IMR-90 (cell line): ENCODE results near the gene SVIP. TPM values are rescaled to one million over a fixed set of nuclear protein-coding genes. Genes with fewer than 3 reads are reported as not detected.

ENCODE experiments used
- ATAC-seq: fragments of 200-7000 bp; cut with Tn5 transposase; 2 replicates; pipeline ENCODE4 v1.9.1; 2020; ENCODE audit warnings: low read depth, mild to moderate bottlenecking, moderate library complexity
- BruUV-seq: library from RNA; stranded (reverse); fragments of 400-500 nt; replicated peaks from 2 replicates; lab custom pipeline; 2021; lab: Mats Ljungman, UMichigan
- CTCF ChIA-PET: fragments of 300-600 bp; formaldehyde crosslinking; extraction: SDS; loops from one replicate; lab custom pipeline; 2021; ENCODE audit warnings: antibody characterized with exemption; lab: Yijun Ruan, JAX
- POLR2A ChIA-PET: fragments of 300-600 bp; sonication (Branson Sonifier 250); formaldehyde crosslinking; loops from one replicate; lab custom pipeline; 2022; ENCODE audit warnings: antibody characterized with exemption; ENCODE audit not compliant: unreplicated experiment; lab: Charles Lee
- DNase-seq: peaks from one replicate; pipeline ENCODE4 v3.0.0; 2013
- H2AFZ ChIP-seq: replicated peaks from 2 replicates; pipeline ENCODE3; 2013; ENCODE audit warnings: low read length, mild to moderate bottlenecking; ENCODE audit not compliant: poor library complexity
- H2AK5ac ChIP-seq: 2 replicates; pipeline ENCODE4 v1.6.1; 2013; ENCODE audit warnings: low read depth, low read length, inconsistent platforms
- H2AK9ac ChIP-seq: replicated peaks from 2 replicates; pipeline ENCODE3; 2013; ENCODE audit warnings: mild to moderate bottlenecking, low read depth, low read length, moderate library complexity; ENCODE audit not compliant: poor library complexity
- H2BK120ac ChIP-seq: 2 replicates; pipeline ENCODE4 v1.6.1; 2013; ENCODE audit warnings: low read depth, low read length, inconsistent platforms
- H2BK15ac ChIP-seq: 3 replicates; pipeline ENCODE4 v1.6.1; 2013; ENCODE audit warnings: low read depth, low read length, inconsistent platforms
- H2BK20ac ChIP-seq: 2 replicates; pipeline ENCODE4 v1.6.1; 2013; ENCODE audit warnings: low read depth, mild to moderate bottlenecking, inconsistent platforms, low read length, moderate library complexity
- H2BK5ac ChIP-seq: 2 replicates; pipeline ENCODE4 v1.6.1; 2013; ENCODE audit warnings: mild to moderate bottlenecking, low read depth, low read length, inconsistent platforms; ENCODE audit not compliant: poor library complexity, severe bottlenecking
- H3K14ac ChIP-seq: replicated peaks from 2 replicates; pipeline ENCODE4 v1.6.1; 2013; ENCODE audit warnings: low read depth, low read length, inconsistent platforms
- H3K18ac ChIP-seq: 2 replicates; pipeline ENCODE4 v1.6.1; 2013; ENCODE audit warnings: low read depth, low read length, control low read depth
- H3K23ac ChIP-seq: 2 replicates; pipeline ENCODE4 v1.6.1; 2013; ENCODE audit warnings: low read depth, low read length, inconsistent platforms
- H3K27ac ChIP-seq: 2 replicates; pipeline ENCODE4 v1.5.1; 2013; ENCODE audit warnings: mild to moderate bottlenecking, control low read depth, low read length; ENCODE audit not compliant: insufficient read depth
- H3K27me3 ChIP-seq: 2 replicates; pipeline ENCODE4 v1.6.1; 2013; ENCODE audit warnings: low read length; ENCODE audit not compliant: control insufficient read depth, insufficient read depth
- H3K36me3 ChIP-seq: 2 replicates; pipeline ENCODE4 v1.6.1; 2013; ENCODE audit warnings: low read length, mixed read lengths; ENCODE audit not compliant: control insufficient read depth, insufficient read depth
- H3K4ac ChIP-seq: 2 replicates; pipeline ENCODE4 v1.6.1; 2013; ENCODE audit warnings: low read depth, low read length, inconsistent platforms
- H3K4me1 ChIP-seq: 2 replicates; pipeline ENCODE4 v1.6.1; 2013; ENCODE audit warnings: low read length, mixed read lengths; ENCODE audit not compliant: control insufficient read depth, insufficient read depth
- H3K4me2 ChIP-seq: 2 replicates; pipeline ENCODE4 v1.6.1; 2013; ENCODE audit warnings: low read depth, mild to moderate bottlenecking, control low read depth, low read length, moderate library complexity
- H3K4me3 ChIP-seq: 2 replicates; pipeline ENCODE4 v1.5.1; 2013; ENCODE audit warnings: low read depth, mild to moderate bottlenecking, control low read depth, low read length, moderate library complexity; ENCODE audit not compliant: insufficient read depth
- H3K56ac ChIP-seq: 2 replicates; pipeline ENCODE4 v1.6.1; 2013; ENCODE audit warnings: low read length, inconsistent platforms; ENCODE audit not compliant: insufficient read depth; ENCODE audit errors: extremely low read depth
- H3K79me1 ChIP-seq, 2 experiments: 2 replicates each; pipeline ENCODE4 v1.6.1; 2013; ENCODE audit warnings: low read length in 2 of 2, inconsistent platforms in 1 of 2, low read depth in 1 of 2
- H3K9ac ChIP-seq: 2 replicates; pipeline ENCODE4 v1.6.1; 2013; ENCODE audit warnings: low read depth, low read length, control low read depth
- H3K9me1 ChIP-seq: 2 replicates; pipeline ENCODE4 v1.6.1; 2013; ENCODE audit warnings: low read length, inconsistent platforms; ENCODE audit not compliant: insufficient read depth
- H3K9me3 ChIP-seq: 2 replicates; pipeline ENCODE4 v1.6.1; 2013; ENCODE audit warnings: low read length; ENCODE audit not compliant: control insufficient read depth, insufficient read depth
- H4K20me1 ChIP-seq: 2 replicates; pipeline ENCODE4 v1.6.1; 2013; ENCODE audit warnings: low read length, inconsistent platforms; ENCODE audit not compliant: insufficient read depth
- H4K5ac ChIP-seq: 2 replicates; pipeline ENCODE4 v1.6.1; 2013; ENCODE audit warnings: mild to moderate bottlenecking, low read depth, low read length, control low read depth
- H4K8ac ChIP-seq, 2 experiments: 2 replicates each; pipeline ENCODE4 v1.6.1; 2013; ENCODE audit warnings: low read depth in 2 of 2, low read length in 2 of 2, control low read depth in 1 of 2, inconsistent platforms in 1 of 2
- H4K91ac ChIP-seq: 2 replicates; pipeline ENCODE4 v1.6.1; 2013; ENCODE audit warnings: low read depth, low read length, inconsistent platforms; ENCODE audit not compliant: insufficient read depth
- MAFK ChIP-seq: IDR thresholded peaks from 2 replicates; pipeline ENCODE4 v1.6.1; 2012; ENCODE audit warnings: low read depth, low read length, improper control_type of control experiment
- WGBS, 2 experiments: methylation state at CpG; one replicate each; pipeline versions ENCODE4 v1.1.5 to v1.1.7; 2013; ENCODE audit warnings: missing lambda C conversion rate in 2 of 2; ENCODE audit not compliant: insufficient read length in 1 of 2; ENCODE audit errors: extremely low coverage in 2 of 2; 5-methylcytosine and 5-hydroxymethylcytosine counted together
- dilution Hi-C: fragments of 300-500 bp; cut with HindIII; formaldehyde crosslinking; loops from one replicate; pipeline ENCODE4 v1.14.3; 2018; ENCODE audit warnings: low sequenced_read_pairs; ENCODE audit not compliant: unreplicated experiment
- in situ Hi-C: fragments of 300-500 bp; cut with MboI; formaldehyde crosslinking; loops from 3 replicates; pipeline ENCODE4 v1.14.3; 2019; ENCODE audit warnings: low sequenced_read_pairs, inconsistent platforms, mixed read lengths
- intact Hi-C: fragments of 100-400 bp; cut with micrococcal nuclease; formaldehyde crosslinking; loops from 2 replicates; pipeline ENCODE4 v1.10.0; 2022
- polyA plus RNA-seq, 3 experiments: library from polyadenylated mRNA; depleted of rRNA; stranded (reverse); fragments of >200 nt; gene quantifications; 2 replicates each; pipeline ENCODE4 v1.2.3, GENCODE V29; 2012; ENCODE audit warnings: low replicate concordance in 1 of 3
- total RNA-seq: library from RNA; depleted of rRNA; stranded (reverse); fragments of >200 nt; gene quantifications from 2 replicates; pipeline ENCODE4 v1.2.3, GENCODE V29; 2012

The SVIP gene
- total and polyA plus RNA-seq, 2 of the 4 experiments (the other 2 are of a cell fraction): 2.0 to 6.8 TPM

DNA sequence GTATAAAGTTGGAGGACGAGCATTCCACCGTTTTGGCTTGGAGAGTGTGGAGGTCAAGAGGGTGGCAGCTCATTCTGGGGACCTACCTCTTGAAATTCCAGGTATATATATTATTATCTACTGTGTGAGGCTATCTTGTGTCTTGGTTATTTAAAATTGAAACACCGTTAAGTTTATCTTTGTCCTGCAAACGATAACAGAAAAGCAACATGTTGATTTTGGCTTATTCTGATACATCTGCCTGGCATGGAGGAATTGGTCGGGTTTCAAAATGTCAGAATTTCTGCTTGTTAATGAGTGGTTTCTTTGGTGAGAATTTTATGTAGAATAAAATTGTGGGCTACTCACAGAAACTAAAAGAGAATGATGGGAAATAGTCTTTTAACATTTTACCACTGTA, 54.4 kb downstream of the SVIP start:
- Histone ChIP-seq H3K23ac (no peak overlapping the region), H2AFZ (no peak overlapping the region), H3K4ac (no peak overlapping the region), H3K79me1 (no peaks in the 10 kb centered on the region), H3K27ac (no peak overlapping the region), H3K4me2 (no peak overlapping the region), H3K56ac (no peak overlapping the region), H3K4me3 (no peak overlapping the region), H2AK5ac (no peak overlapping the region), H3K4me1 (no peaks in the 10 kb centered on the region), H3K9me1 (no peaks in the 10 kb centered on the region), H3K18ac (no peak overlapping the region), H4K5ac (no peak overlapping the region), H4K20me1 (no peaks in the 10 kb centered on the region), H3K9me3 (no peaks in the 10 kb centered on the region), H2BK5ac (no peak overlapping the region), H2BK120ac (no peak overlapping the region), H4K91ac (no peak overlapping the region), H2AK9ac (no peak overlapping the region), H3K36me3 (no peaks in the 10 kb centered on the region), H2BK15ac (no peak overlapping the region), H3K9ac (no peak overlapping the region), H4K8ac (no peak overlapping the region), H3K27me3 (0 out of 2 replicates have a peak, but pooled peaks cover 1% of the 10 kb centered on the region), H3K14ac (no peak overlapping the region), H2BK20ac (no peak overlapping the region)
- intact Hi-C loops: no loop called here
- WGBS, 2 experiments: 48% methylated on average over 2 of the region's 5 CpGs; no CpG with 5 or more reads in 1 of the 2 experiments
- ChIA-PET CTCF (interaction anchor here (1.9 kb wide), 1 partner anchor 12 kb away, joined by 7 read pairs; no protein-coding TSS in a partner anchor), POLR2A (no interaction called here)
- no peak for TF ChIP-seq MAFK
- BruUV-seq: no TSS peak
- in situ Hi-C loops: no loop called here
- dilution Hi-C loops: no loop called here
- no peak for ATAC-seq
- DNase-seq: no peak
